ENCODE measurements around the gene CCDC127. TPM values are rescaled to one million over a fixed set of nuclear protein-coding genes. Genes with fewer than 3 reads are reported as not detected.

The CCDC127 gene
- total RNA-seq, 4 donors from 2014 or later, result 4.4 to 5.2 (median 4.8) TPM

DNA sequence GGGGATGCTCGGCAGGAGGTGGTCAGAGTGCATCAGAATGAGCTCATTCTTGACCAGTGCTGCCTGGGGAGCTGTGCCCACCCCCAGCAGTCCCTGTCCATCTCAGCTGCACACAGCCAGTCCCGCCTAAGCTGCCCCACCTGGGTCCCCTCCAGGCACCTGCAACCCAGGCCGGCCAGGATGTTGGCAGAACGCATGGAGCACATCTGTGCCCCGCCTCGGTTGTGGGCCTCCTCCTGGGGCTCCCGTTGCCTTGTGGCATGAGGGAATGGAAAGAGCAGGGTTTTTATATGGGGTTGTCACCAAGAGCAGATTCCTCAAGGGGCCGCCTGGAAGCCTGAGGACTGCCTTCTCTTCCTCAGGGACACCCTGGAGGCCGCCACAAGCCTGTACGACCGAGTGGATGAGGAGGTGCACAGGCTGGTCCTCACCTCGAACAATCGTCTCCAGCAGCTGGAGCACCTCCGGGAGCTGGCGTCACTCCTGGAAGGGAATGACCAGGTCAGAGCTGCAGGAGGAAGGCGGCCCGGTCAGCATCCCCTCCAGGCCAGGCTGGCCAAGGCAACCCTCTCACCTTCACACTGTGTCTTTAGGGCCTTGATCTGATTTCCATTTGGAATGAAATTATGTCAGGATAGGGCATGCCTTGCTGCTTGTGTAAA, 61.4 kb downstream of the CCDC127 start:
- no peak for DNase-seq
- no peak overlapping the region for H3K27ac ChIP-seq
- intact Hi-C loops (cut with DNase I), result no loop called here
- H3K9me3 ChIP-seq, result no peaks in the 10 kb centered on the region
- 92 to 93% methylated on average over 4 to 11 of the region's 17 CpGs for WGBS, 2 donors
- no peaks in the 10 kb centered on the region for H3K36me3 ChIP-seq
- H3K4me1 ChIP-seq, result no peaks in the 10 kb centered on the region
- H3K4me3 ChIP-seq (replicated peaks in 1 of 3), result no peak overlapping the region
- no peaks in the 10 kb centered on the region for H3K27me3 ChIP-seq
- TF ChIP-seq, protein P1, sequence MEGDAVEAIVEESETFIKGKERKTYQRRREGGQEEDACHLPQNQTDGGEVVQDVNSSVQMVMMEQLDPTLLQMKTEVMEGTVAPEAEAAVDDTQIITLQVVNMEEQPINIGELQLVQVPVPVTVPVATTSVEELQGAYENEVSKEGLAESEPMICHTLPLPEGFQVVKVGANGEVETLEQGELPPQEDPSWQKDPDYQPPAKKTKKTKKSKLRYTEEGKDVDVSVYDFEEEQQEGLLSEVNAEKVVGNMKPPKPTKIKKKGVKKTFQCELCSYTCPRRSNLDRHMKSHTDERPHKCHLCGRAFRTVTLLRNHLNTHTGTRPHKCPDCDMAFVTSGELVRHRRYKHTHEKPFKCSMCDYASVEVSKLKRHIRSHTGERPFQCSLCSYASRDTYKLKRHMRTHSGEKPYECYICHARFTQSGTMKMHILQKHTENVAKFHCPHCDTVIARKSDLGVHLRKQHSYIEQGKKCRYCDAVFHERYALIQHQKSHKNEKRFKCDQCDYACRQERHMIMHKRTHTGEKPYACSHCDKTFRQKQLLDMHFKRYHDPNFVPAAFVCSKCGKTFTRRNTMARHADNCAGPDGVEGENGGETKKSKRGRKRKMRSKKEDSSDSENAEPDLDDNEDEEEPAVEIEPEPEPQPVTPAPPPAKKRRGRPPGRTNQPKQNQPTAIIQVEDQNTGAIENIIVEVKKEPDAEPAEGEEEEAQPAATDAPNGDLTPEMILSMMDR (IDR thresholded peaks at IDR 0.05), result no peak
- TF ChIP-seq POLR2A (IDR thresholded peaks at IDR 0.05), result no peak

DNA sequence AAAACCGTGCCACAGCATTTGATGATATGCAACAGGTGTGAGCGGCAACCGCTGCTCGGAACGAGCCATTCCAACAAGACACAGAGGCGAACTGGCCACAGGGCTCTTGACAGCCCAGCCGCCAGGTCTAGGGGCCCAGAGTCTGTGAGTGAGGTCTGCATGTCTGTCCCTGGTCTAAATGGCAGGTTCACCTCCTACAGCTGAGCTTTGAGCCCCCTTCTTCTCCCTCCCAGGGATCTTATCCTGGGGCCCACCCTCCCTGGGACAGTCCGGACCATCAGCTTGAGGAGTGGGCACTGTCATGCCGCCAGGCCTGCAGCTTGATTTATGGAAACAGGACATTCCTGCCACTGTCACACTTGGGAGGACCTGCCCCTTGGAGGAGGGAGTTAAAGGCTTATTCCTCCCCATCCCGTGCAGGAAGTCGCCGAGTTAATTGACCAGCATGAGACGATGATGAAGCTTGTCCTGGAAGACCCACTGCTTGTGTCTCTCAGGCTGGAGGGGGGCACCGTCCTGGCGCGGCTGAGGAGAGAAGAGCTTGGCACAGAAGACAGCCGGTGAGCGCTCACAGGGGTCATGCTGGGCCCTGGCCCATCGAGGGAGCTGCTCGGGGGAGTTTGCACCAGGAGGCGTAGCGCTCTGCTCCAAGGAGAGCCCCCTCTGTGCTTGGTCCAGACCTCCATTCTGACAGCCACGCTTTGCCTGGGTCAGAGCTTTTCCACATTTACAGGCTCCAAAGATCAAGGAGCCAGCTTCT, 62.1 kb downstream of the CCDC127 start:
- WGBS, 2 donors, result 89 to 90% methylated on average over 22 to 23 of the region's 23 CpGs
- Histone ChIP-seq H3K9me3 (no peaks in the 10 kb centered on the region), H3K4me1 (no peaks in the 10 kb centered on the region), H3K36me3 (no peaks in the 10 kb centered on the region), H3K4me3 (replicated peaks in 1 of 3) (no peak overlapping the region), H3K27ac (no peak overlapping the region), H3K27me3 (no peaks in the 10 kb centered on the region)
- DNase-seq, result no peak
- TF ChIP-seq POLR2A (IDR thresholded peaks at IDR 0.05), result no peak
- TF ChIP-seq, protein P1 (IDR thresholded peaks at IDR 0.05), result no peak
- intact Hi-C loops (cut with DNase I), result no loop called here

DNA sequence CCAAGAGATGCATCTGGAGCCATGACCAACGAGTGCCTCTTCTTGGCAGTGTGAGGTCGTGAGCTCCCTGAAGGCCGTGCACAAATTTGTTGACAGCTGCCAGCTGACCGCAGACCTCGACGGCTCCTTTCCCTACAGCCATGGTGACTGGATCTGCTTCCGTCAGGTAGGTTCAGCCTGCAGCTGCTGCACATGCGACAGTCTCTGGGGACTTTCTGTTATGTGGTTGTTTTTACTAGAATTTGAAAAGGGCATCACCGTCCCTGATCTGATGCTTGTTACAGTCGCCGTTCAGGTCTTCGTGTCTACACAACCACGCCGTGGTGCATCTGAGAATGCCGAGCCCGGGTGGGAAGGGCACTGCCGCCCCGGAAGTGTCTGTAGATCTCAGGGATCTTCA, 63.1 kb downstream of the CCDC127 start:
- no peaks in the 10 kb centered on the region for H3K4me1 ChIP-seq
- no peak for DNase-seq
- H3K9me3 ChIP-seq, result no peaks in the 10 kb centered on the region
- H3K36me3 ChIP-seq, result no peaks in the 10 kb centered on the region
- H3K27me3 ChIP-seq, result no peaks in the 10 kb centered on the region
- TF ChIP-seq, protein P1 (IDR thresholded peaks at IDR 0.05), result no peak
- TF ChIP-seq POLR2A (IDR thresholded peaks at IDR 0.05), result no peak
- WGBS, 2 donors, result 89 to 94% methylated on average over 17 to 18 of the region's 18 CpGs
- no peak overlapping the region for H3K27ac ChIP-seq
- intact Hi-C loops (cut with DNase I), result no loop called here
- no peak overlapping the region for H3K4me3 ChIP-seq (replicated peaks in 1 of 3)

DNA sequence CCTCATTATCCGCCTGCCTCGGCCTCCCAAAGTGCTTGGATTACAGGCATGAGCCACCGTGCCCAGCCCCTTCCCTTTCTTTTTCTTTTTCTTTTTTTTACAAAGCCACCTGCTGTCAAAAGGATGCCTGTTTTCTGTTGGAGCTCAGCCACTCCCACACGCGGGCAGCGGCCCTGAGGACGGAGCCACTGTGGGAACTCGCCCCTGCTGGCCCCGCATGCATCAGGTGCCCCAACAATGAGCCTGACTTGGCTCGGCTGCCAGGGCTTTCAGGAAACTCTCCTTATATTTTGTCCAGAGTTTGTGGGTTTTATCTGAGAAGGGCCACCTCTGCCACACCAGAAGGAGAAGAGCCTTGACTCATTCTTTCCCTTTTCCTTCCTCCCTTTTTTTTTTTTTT, 63.7 kb downstream of the CCDC127 start:
- no peak overlapping the region for H3K4me3 ChIP-seq (replicated peaks in 1 of 3)
- no peak for DNase-seq
- H3K9me3 ChIP-seq, result no peaks in the 10 kb centered on the region
- TF ChIP-seq, protein P1 (IDR thresholded peaks at IDR 0.05), result no peak
- no peak for TF ChIP-seq POLR2A (IDR thresholded peaks at IDR 0.05)
- H3K36me3 ChIP-seq, result no peaks in the 10 kb centered on the region
- intact Hi-C loops (cut with DNase I), result no loop called here
- H3K4me1 ChIP-seq, result no peaks in the 10 kb centered on the region
- H3K27me3 ChIP-seq, result no peaks in the 10 kb centered on the region
- H3K27ac ChIP-seq, result no peak overlapping the region
- WGBS, 2 donors, result 87 to 92% methylated on average over 10 of the region's 10 CpGs

DNA sequence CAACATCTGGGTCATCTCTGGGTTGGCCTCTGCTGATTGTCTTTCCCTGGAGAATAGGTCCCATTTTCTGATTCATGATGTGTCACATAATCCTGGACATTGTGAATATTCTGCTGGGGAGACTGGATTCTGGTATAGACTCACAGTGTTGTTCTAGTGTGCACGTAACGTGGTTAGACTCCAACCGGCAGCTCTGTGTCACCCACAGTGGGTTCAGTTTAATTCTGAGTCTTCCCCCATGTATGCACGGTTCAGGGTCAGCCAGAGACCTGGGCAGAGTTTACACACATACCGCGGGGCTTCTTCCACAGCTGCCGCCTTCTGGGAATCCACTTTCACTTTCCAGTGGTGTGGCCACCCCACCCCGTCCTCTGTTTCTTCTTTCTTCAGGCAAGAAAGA, 64.7 kb downstream of the CCDC127 start:
- no peaks in the 10 kb centered on the region for H3K27me3 ChIP-seq
- H3K4me3 ChIP-seq (replicated peaks in 1 of 3), result no peak overlapping the region
- 89 to 92% methylated on average over 8 of the region's 8 CpGs for WGBS, 2 donors
- intact Hi-C loops (cut with DNase I), result no loop called here
- H3K27ac ChIP-seq, result no peak overlapping the region
- no peaks in the 10 kb centered on the region for H3K4me1 ChIP-seq
- no peak for DNase-seq
- H3K9me3 ChIP-seq, result no peaks in the 10 kb centered on the region
- TF ChIP-seq, protein P1 (IDR thresholded peaks at IDR 0.05), result no peak
- TF ChIP-seq POLR2A (IDR thresholded peaks at IDR 0.05), result no peak
- no peaks in the 10 kb centered on the region for H3K36me3 ChIP-seq
